Ectodermal cell (in vitro differentiated cells): ENCODE measurements around the gene CCM2.
"Not testable (repeated sequence)": the region's sequence is repeated elsewhere in the genome, so short reads cannot be mapped to it uniquely, and the experiment has no call there.

Experiments
- H3K27ac ChIP-seq: 2 replicates; pipeline ENCODE4 v1.7.0; 2013; ENCODE audit warnings: mild to moderate bottlenecking, low read depth, low read length; ENCODE audit not compliant: insufficient read depth, poor library complexity, severe bottlenecking
- H3K27me3 ChIP-seq: 2 replicates; pipeline ENCODE4 v1.7.0; 2013; ENCODE audit warnings: mild to moderate bottlenecking, low read length; ENCODE audit not compliant: insufficient read depth, control insufficient read depth, poor library complexity, severe bottlenecking
- H3K36me3 ChIP-seq: one replicate; pipeline ENCODE4 v1.7.0; 2013; ENCODE audit warnings: low read length; ENCODE audit not compliant: control insufficient read depth, insufficient read depth
- H3K4me1 ChIP-seq: one replicate; pipeline ENCODE4 v1.7.0; 2013; ENCODE audit warnings: low read length; ENCODE audit not compliant: control insufficient read depth, insufficient read depth
- H3K4me3 ChIP-seq: 2 replicates; pipeline ENCODE4 v1.7.0; 2013; ENCODE audit warnings: low read depth, low read length, control low read depth; ENCODE audit not compliant: insufficient read depth
- H3K9me3 ChIP-seq: 2 replicates; pipeline ENCODE4 v1.7.0; 2013; ENCODE audit warnings: mild to moderate bottlenecking, low read length, moderate library complexity; ENCODE audit not compliant: control insufficient read depth
- WGBS, 2 experiments: methylation state at CpG; one replicate each; pipeline ENCODE4 v1.1.7; 2013; ENCODE audit warnings: missing lambda C conversion rate in 2 of 2; 5-methylcytosine and 5-hydroxymethylcytosine counted together

Gene CCM2

DNA sequence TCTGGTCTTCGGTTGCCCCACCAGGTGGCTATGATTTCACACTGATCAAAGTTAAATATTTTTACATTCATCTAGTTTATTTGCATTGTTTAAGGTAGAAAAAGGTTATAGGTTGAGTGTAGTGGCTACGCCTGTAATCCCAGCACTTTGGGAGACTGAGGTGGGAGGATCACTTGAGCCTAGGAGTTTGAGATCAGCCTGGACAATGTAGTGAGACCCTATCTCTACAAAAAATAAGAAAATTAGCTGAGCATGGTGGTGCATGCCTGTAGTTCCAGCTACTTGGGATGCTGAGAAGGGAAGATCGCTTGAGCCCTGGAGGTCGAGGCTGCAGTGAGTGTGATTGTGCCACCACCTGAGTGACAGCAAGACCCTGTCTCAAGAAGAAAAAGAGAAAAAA is 3.8 kb downstream of the CCM2 start:
- Histone ChIP-seq H3K36me3 (no peaks in the 10 kb centered on the region), H3K4me1 (peaks cover 9% of the 10 kb centered on the region), H3K27me3 (no peaks in the 10 kb centered on the region), H3K4me3 (no peak overlapping the region), H3K27ac (no peak overlapping the region), H3K9me3 (no peaks in the 10 kb centered on the region)
- 91 to 96% methylated on average over 4 of the region's 4 CpGs for WGBS, 2 experiments

DNA sequence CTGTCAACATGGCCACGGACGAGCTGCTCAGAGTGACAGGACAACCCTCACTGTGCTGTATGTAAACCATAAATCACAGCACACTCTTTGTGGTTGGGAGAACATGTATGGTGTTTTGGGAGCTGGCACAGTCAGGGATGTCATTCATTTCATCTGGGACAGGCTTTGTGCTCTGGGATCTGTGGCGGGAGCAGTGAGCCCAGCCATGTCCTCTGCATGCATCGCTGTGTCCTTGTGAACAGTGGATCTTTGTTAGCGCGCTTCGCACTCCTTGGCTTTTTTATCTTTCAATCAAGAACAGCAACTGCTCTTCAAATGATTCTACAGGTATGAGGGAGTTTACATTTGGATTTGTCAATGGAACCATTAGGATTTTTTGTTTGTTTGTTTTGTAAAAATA is 7.1 kb downstream of the CCM2 start:
- 96 to 97% methylated on average over 7 of the region's 7 CpGs for WGBS, 2 experiments
- no peaks in the 10 kb centered on the region for H3K36me3 ChIP-seq
- H3K4me1 ChIP-seq = no peaks in the 10 kb centered on the region
- no peaks in the 10 kb centered on the region for H3K9me3 ChIP-seq
- no peaks in the 10 kb centered on the region for H3K27me3 ChIP-seq
- no peak overlapping the region for H3K27ac ChIP-seq
- no peak overlapping the region for H3K4me3 ChIP-seq

DNA sequence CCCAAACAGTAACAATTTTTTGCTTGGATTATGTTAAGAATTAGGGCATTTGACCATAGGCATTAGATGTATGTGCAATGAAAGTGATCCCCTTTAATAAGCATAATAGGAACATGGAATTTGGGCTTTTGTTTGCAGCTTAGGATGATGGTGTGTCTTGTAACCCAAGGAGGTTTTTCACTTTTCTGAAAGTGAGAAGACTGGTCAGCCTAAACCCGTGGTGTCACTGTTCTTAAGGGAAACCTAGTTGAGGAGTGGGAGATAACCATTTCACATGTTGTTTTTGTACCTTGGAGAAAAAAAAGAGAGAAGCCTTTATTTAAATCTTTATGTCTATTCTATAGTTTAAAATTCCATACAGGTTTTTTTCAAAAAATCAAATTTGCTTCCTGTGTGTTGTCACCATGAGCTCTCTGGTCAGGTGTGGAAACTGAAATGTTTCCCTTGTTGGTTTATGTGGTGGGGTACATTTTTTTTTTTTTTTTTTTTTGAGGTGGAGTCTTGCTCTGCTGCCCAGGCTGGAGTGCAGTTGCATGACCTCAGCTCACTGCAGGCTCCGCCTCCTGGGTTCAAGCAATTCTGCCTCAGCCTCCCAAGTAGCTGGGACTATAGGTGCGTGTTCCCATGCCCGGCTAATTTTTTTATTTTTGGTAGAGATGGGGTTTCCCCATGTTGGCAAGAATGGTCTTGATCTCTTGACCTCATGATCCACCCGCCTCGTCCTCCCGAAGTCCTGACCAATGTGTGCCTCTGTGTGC is 7.7 kb downstream of the CCM2 start:
- WGBS, 2 experiments = 95% methylated on average over 7 of the region's 7 CpGs
- Histone ChIP-seq H3K9me3 (no peaks in the 10 kb centered on the region), H3K27ac (no peak overlapping the region), H3K4me1 (no peaks in the 10 kb centered on the region), H3K36me3 (no peaks in the 10 kb centered on the region), H3K4me3 (no peak overlapping the region), H3K27me3 (no peaks in the 10 kb centered on the region)

DNA sequence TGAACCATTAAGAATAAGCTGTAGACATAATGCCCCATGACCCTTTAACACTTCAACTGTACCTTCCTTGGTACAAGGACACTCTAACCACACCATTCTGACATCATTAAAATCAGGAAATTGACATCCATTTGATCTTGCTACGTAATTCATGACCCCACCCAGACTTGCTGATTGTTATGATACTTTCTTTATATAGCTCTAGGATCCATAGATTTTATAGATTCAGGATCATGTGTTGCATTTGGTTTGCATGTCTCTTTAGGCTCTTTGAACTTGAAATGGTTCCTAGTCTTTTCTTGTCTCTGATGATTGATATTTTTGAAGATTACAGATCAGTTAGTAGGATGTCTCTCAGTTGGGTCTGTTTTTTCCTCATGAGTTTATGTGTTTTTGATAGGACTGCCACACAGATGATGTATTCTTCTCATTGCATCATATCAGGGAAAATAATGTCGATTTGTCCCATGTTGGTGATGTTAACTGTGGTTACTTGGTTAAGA is 13.5 kb downstream of the CCM2 start:
- WGBS, 2 experiments = 94 to 97% methylated on average over 2 of the region's 2 CpGs
- H3K27ac ChIP-seq = no peak overlapping the region
- H3K4me3 ChIP-seq = no peak overlapping the region
- H3K27me3 ChIP-seq = no peaks in the 10 kb centered on the region
- no peaks in the 10 kb centered on the region for H3K36me3 ChIP-seq
- no peaks in the 10 kb centered on the region for H3K9me3 ChIP-seq
- no peaks in the 10 kb centered on the region for H3K4me1 ChIP-seq

DNA sequence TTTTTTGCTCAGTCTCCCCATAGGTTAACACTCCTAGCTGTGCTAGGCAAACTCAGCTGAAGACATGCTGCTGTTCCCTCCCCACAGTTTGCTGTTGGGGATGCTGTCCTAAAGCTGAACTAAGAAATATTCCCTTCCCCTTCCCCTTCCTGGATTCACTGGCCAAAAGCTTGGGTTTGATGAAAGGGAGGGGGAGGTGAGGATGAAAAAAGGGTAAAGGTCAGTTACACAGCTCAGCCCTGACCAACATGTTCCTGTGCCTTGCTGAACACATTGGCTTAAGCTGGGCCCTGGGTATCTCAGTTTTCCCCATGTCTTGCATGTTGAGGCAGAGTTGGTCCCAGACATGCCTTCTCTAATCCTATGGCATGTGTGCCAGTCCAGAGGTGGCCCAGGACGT is 15.3 kb downstream of the CCM2 start:
- Histone ChIP-seq H3K4me1 (no peaks in the 10 kb centered on the region), H3K27ac (no peak overlapping the region), H3K36me3 (no peaks in the 10 kb centered on the region), H3K27me3 (no peaks in the 10 kb centered on the region), H3K4me3 (no peak overlapping the region), H3K9me3 (no peaks in the 10 kb centered on the region)
- WGBS, 2 experiments = 82 to 91% methylated on average over 1 of the region's 1 CpG

DNA sequence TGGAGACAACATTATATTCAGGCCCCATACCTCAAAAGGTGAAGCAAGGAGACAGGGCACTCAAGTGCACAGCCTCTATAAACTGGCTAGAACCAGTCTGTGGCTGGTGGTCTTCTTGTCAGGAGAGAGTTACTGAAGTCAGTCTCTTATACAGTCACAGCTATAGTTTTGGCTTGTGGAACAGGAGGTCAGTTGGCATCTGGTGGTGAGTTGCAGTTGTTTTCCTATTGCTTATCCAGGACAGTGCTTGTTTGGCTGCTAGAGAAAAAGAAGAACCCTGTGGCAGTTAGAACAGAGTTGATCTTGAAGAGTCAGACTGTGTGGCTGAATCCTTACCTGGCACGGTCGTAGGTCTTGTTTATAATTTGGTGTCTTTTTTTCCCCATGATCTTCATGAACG is 17.3 kb downstream of the CCM2 start:
- H3K27ac ChIP-seq = no peak overlapping the region
- no peaks in the 10 kb centered on the region for H3K27me3 ChIP-seq
- no peak overlapping the region for H3K4me3 ChIP-seq
- no peaks in the 10 kb centered on the region for H3K9me3 ChIP-seq
- H3K4me1 ChIP-seq = no peaks in the 10 kb centered on the region
- no peaks in the 10 kb centered on the region for H3K36me3 ChIP-seq
- 94 to 95% methylated on average over 3 of the region's 3 CpGs for WGBS, 2 experiments

DNA sequence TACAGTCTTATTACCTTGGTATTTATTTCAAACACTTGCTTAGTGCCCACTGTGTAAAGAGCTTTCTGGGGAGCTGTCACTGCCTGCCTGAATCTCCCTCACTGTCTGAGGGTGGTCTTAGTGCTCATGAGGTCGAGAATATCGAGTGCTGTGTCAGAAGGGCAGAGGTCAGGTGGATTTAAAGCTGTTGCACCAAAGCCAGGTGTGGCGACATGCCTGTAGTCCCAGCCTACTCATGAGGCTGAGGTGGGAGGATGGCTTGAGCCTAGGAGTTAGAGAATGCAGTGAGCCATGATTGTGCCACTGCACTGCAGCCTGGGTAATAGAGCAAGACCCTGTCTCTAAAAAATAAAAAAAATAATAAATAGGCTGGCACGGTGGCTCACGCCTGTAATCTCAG is 20.9 kb downstream of the CCM2 start:
- H3K27me3 ChIP-seq = no peaks in the 10 kb centered on the region
- no peak overlapping the region for H3K27ac ChIP-seq
- H3K36me3 ChIP-seq = no peaks in the 10 kb centered on the region
- H3K4me3 ChIP-seq = no peak overlapping the region
- WGBS, 2 experiments = 86 to 91% methylated on average over 5 of the region's 5 CpGs
- H3K9me3 ChIP-seq = no peaks in the 10 kb centered on the region
- no peaks in the 10 kb centered on the region for H3K4me1 ChIP-seq

DNA sequence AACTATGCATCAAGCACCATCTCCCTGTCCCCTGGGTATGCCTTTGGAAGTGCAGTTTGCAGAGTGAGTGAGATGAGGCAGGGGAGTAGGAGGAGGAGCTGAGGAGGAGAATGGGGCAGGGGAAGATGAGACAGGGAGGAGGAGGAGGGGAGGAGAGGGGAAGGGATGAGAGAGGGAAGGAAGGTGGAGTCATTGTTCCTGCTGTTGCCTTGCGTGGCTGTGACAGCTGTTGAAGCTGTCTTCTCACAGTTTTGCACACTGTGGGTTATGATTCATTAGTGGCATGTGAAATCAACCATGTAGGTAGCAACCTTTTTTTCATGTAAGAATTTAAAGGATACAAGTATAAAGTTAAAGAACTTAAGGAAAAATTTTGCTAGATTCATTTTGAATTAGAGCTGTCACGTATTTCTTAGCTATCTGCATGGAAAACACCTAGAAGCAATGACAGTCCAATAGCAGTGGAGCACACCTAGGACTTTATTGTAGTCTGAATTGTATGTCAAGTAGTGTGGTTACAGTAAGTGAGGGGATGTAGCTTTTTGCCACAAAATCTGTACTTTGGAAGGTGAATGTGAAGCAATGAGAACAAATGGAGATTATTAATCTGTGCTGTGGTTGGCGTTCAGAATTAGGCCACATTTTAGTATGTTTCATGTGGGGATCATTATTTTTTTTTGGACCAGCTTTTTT is 21.7 kb downstream of the CCM2 start:
- Histone ChIP-seq H3K9me3 (no peaks in the 10 kb centered on the region), H3K27me3 (no peaks in the 10 kb centered on the region), H3K4me1 (no peaks in the 10 kb centered on the region), H3K27ac (peak overlapping the region; percentile 26), H3K4me3 (no peak overlapping the region), H3K36me3 (no peaks in the 10 kb centered on the region)
- WGBS, 2 experiments = 89 to 90% methylated on average over 3 of the region's 3 CpGs

DNA sequence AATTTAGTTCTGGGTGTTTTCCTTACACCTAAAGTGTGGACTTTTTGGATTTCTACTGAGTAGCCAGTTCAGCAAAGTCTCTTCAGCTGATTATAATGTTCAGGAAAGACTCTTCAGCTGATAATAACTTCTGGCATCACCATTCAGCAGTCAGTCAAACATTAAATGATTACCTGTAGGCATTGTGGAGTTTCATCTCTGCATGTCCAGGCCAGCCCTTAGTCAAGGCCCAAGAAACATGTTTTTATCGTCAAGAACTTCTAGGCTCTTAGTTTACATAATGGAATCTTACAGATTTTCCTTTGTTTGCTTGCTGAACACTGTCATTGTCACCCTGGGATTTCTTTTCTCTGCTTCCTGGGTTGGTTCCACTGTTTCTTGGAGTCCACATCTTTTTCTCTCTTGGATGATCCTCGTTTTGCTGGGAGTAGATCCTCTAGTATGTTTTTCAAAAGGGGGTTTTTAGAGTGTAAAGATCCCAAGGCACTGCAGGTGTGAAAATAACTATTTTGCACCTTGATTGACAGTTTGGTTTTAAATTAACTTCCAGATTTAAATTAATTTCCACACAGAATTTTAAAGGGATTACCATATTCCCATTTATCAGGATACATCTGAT is 24.2 kb downstream of the CCM2 start:
- H3K27me3 ChIP-seq = no peaks in the 10 kb centered on the region
- H3K4me1 ChIP-seq = no peaks in the 10 kb centered on the region
- no peaks in the 10 kb centered on the region for H3K9me3 ChIP-seq
- no peak overlapping the region for H3K4me3 ChIP-seq
- no peak overlapping the region for H3K27ac ChIP-seq
- 86 to 94% methylated on average over 1 to 2 of the region's 2 CpGs for WGBS, 2 experiments
- H3K36me3 ChIP-seq = peaks cover 3% of the 10 kb centered on the region

DNA sequence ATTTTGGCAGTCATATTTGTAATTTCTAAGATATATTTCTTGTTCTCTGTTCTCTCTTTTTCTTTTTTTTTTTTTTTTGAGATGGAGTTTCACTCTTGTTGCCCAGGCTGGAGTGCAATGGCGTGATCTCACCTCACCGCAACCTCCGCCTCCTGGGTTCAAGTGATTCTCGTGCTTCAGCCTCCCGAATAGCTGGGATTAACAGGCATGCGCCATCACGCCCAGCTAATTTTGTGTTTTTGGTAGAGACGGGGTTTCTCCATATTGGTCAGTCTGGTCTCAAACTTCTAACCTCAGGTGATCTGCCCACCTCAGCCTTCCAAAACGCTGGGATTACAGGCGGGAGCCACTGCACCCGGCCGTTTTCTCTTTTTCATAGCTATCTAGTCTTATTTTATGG is 25.5 kb downstream of the CCM2 start:
- WGBS, 2 experiments = 92 to 93% methylated on average over 12 of the region's 12 CpGs
- H3K36me3 ChIP-seq, H3K9me3 ChIP-seq, H3K27ac ChIP-seq, H3K4me3 ChIP-seq, H3K27me3 ChIP-seq, H3K4me1 ChIP-seq: not testable (repeated sequence)
